ENCODE results near the gene ATP8B4. TPM values are rescaled to one million over a fixed set of nuclear protein-coding genes. Genes with fewer than 3 reads are reported as not detected.

Gene ATP8B4
- polyA plus RNA-seq, 1 donor (not counting 4 experiments of a cell fraction or from before 2014, with no cell fraction given) = 0.05 TPM

DNA sequence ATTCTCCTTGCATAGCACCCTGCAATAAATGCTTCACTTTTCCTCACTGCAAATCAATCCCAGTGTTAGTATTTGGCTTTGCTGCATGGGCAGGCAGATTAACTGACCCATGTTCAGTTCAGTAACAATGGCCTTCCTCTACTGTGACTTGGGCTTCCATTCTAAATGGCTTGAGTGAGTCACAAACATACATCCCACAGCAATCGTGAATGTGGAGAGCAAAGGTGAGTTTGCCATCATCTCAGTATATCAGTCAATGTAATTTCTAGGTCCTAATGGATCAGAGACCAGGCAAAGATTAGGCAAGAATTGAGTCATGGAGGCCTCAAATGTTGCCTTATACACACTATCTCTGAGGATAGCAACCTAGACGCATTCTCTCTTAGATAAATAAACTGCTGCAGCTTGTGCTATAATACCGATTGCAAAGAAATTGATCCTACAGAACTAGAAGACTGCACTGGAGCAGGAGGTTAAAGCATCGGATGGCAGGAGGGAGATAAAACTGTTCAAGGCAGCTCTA lies 8.3 kb upstream of the ATP8B4 start:
- H4K20me1 ChIP-seq (ENCODE audit: control insufficient read depth, extremely low read depth, insufficient read depth, low read length) = no peaks in the 10 kb centered on the region
- H3K79me2 ChIP-seq (ENCODE audit: control insufficient read depth, insufficient read depth, low read length) = no peaks in the 10 kb centered on the region
- DNase-seq (ENCODE audit: low read depth, low spot score) = no peak
- no peak for FAIRE-seq
- TF ChIP-seq, protein P1, sequence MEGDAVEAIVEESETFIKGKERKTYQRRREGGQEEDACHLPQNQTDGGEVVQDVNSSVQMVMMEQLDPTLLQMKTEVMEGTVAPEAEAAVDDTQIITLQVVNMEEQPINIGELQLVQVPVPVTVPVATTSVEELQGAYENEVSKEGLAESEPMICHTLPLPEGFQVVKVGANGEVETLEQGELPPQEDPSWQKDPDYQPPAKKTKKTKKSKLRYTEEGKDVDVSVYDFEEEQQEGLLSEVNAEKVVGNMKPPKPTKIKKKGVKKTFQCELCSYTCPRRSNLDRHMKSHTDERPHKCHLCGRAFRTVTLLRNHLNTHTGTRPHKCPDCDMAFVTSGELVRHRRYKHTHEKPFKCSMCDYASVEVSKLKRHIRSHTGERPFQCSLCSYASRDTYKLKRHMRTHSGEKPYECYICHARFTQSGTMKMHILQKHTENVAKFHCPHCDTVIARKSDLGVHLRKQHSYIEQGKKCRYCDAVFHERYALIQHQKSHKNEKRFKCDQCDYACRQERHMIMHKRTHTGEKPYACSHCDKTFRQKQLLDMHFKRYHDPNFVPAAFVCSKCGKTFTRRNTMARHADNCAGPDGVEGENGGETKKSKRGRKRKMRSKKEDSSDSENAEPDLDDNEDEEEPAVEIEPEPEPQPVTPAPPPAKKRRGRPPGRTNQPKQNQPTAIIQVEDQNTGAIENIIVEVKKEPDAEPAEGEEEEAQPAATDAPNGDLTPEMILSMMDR (optimal IDR thresholded peaks at IDR 0.05 in 1 of 3, IDR thresholded peaks at IDR 0.05 in 1 of 3, conservative IDR thresholded peaks at IDR 0.05 in 1 of 3; ENCODE audit: extremely low read depth in 1 of 3, insufficient read depth in 2 of 3, low read length in 3 of 3) = no peak
- TF ChIP-seq EZH2 (IDR thresholded peaks at IDR 0.05; ENCODE audit: low read length) = no peak
- no peak overlapping the region for H3K27ac ChIP-seq (ENCODE audit: control insufficient read depth, insufficient read depth, low read length)
- no peaks in the 10 kb centered on the region for H3K9me3 ChIP-seq (ENCODE audit: control insufficient read depth, low read depth, low read length)
- H3K9ac ChIP-seq (ENCODE audit: control insufficient read depth, extremely low read depth, insufficient read depth, low read length) = no peak overlapping the region
- no peak overlapping the region for H2AFZ ChIP-seq (ENCODE audit: control insufficient read depth, low read length)
- H3K4me2 ChIP-seq (ENCODE audit: control insufficient read depth, extremely low read depth, insufficient read depth, low read depth, low read length) = no peak overlapping the region
- no peaks in the 10 kb centered on the region for H3K27me3 ChIP-seq (ENCODE audit: control insufficient read depth, extremely low read depth, insufficient read depth, low read length)
- no peaks in the 10 kb centered on the region for H3K4me1 ChIP-seq (ENCODE audit: control insufficient read depth, extremely low read depth, insufficient read depth, low read length)
- dilution Hi-C loops (cut with MboI; ENCODE audit: extremely low pct_ligation_motif_present, low sequenced_read_pairs) = no loop called here
- H3K36me3 ChIP-seq (ENCODE audit: control insufficient read depth in 2 of 2, extremely low read depth in 1 of 2, insufficient read depth in 2 of 2, low read length in 2 of 2) = no peaks in the 10 kb centered on the region
- no peaks in the 10 kb centered on the region for H3K9me1 ChIP-seq (ENCODE audit: control insufficient read depth, extremely low read depth, insufficient read depth, low read length)
- no peak overlapping the region for H3K4me3 ChIP-seq (ENCODE audit: control insufficient read depth in 2 of 3, extremely low read depth in 1 of 3, insufficient read depth in 2 of 3, low read depth in 1 of 3, low read length in 3 of 3)

DNA sequence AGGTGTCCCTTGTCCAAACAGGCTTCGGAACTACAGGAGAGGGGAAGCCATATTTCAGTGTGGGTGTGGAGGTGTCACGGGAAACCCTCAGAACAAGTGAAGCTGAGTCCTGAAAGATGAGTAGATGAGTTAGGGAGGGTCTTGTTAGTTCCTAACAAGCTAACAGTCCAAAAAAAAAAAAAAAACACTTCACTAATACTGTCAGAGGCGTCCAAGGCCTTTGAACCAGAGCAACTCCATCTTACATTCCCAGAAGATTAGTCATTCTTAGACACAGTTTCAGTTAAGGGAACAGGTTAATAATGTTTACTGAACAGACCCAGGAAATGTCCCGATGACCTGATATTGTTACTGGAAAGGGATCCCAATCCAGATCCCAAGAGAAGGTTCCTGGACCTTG lies 7.0 kb upstream of the ATP8B4 start:
- Histone ChIP-seq H4K20me1 (ENCODE audit: control insufficient read depth, extremely low read depth, insufficient read depth, low read length) (no peaks in the 10 kb centered on the region), H3K9ac (ENCODE audit: control insufficient read depth, extremely low read depth, insufficient read depth, low read length) (no peak overlapping the region), H3K36me3 (ENCODE audit: control insufficient read depth in 2 of 2, extremely low read depth in 1 of 2, insufficient read depth in 2 of 2, low read length in 2 of 2) (no peaks in the 10 kb centered on the region), H3K4me2 (ENCODE audit: control insufficient read depth, extremely low read depth, insufficient read depth, low read depth, low read length) (no peak overlapping the region), H3K4me1 (ENCODE audit: control insufficient read depth, extremely low read depth, insufficient read depth, low read length) (no peaks in the 10 kb centered on the region), H3K9me3 (ENCODE audit: control insufficient read depth, low read depth, low read length) (no peaks in the 10 kb centered on the region), H3K79me2 (ENCODE audit: control insufficient read depth, insufficient read depth, low read length) (no peaks in the 10 kb centered on the region), H3K27ac (ENCODE audit: control insufficient read depth, insufficient read depth, low read length) (no peak overlapping the region), H2AFZ (ENCODE audit: control insufficient read depth, low read length) (no peak overlapping the region), H3K4me3 (ENCODE audit: control insufficient read depth in 2 of 3, extremely low read depth in 1 of 3, insufficient read depth in 2 of 3, low read depth in 1 of 3, low read length in 3 of 3) (no peak overlapping the region), H3K9me1 (ENCODE audit: control insufficient read depth, extremely low read depth, insufficient read depth, low read length) (no peaks in the 10 kb centered on the region), H3K27me3 (ENCODE audit: control insufficient read depth, extremely low read depth, insufficient read depth, low read length) (no peaks in the 10 kb centered on the region)
- dilution Hi-C loops (cut with MboI; ENCODE audit: extremely low pct_ligation_motif_present, low sequenced_read_pairs) = no loop called here
- TF ChIP-seq, protein P1 (optimal IDR thresholded peaks at IDR 0.05 in 1 of 3, IDR thresholded peaks at IDR 0.05 in 1 of 3, conservative IDR thresholded peaks at IDR 0.05 in 1 of 3; ENCODE audit: extremely low read depth in 1 of 3, insufficient read depth in 2 of 3, low read length in 3 of 3) = no peak
- no peak for TF ChIP-seq EZH2 (IDR thresholded peaks at IDR 0.05; ENCODE audit: low read length)
- DNase-seq (ENCODE audit: low read depth, low spot score) (no peak), FAIRE-seq (no peak)
